GM21717 (cell line): Measurements from ENCODE around the gene KAZN.
A peak's percentile ranks its signal among the peaks of the same experiment; 100 is the strongest.

Experiments
- ATAC-seq: cut with Tn5 transposase; IDR thresholded peaks from one replicate; pipeline ENCODE4 v1.9.1; 2021; ENCODE audit warnings: mild to moderate bottlenecking, moderate library complexity; ENCODE audit not compliant: unreplicated experiment

KAZN gene

DNA sequence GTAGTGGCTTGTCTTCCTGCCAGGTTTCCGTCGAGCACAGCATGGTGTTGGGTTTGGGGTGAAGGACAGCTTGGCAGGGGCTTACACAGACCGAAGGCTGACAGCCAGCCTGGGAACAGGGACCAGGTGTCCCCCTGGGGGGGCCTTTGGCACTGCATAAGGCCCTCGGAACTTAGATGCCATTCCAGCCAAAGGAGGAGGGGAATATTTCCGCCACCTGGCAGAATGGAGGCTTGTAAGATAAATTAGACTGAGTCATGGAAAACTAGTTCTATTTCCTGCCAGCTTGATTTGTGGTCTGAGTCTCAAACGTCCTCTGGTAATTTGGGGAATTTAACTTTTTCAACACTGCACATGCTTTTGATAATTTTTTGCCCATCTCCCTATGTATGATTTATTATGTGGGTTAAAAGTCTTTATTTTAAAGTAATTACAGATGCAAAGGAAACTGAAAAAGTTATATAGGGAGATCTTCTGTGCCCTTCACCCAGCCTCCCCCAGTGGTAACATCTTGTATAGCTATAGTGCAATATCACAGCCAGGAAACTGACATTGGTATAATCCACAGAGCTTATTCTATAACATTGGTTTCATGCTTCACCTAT is 543.6 kb downstream of the KAZN start:
- ATAC-seq: no peak

DNA sequence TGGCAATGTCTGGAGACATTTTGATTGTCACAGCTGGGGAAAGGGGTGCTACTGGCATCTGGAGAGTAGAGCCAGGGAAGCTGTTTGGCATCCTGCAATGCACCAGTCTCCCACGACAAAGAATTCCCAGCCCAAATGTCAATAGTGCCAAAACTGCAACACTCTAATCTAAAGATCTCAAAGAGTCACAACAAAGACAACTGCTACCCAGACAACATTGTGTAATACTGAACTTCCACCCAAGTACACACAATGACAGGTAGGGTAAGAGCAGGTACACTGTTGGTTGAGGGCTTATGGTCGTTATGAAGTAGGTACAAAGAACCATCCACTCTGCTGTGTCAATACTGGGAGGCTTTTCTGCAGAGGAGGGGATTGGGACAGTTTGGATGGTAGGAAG is 546.8 kb downstream of the KAZN start:
- ATAC-seq: no peak

DNA sequence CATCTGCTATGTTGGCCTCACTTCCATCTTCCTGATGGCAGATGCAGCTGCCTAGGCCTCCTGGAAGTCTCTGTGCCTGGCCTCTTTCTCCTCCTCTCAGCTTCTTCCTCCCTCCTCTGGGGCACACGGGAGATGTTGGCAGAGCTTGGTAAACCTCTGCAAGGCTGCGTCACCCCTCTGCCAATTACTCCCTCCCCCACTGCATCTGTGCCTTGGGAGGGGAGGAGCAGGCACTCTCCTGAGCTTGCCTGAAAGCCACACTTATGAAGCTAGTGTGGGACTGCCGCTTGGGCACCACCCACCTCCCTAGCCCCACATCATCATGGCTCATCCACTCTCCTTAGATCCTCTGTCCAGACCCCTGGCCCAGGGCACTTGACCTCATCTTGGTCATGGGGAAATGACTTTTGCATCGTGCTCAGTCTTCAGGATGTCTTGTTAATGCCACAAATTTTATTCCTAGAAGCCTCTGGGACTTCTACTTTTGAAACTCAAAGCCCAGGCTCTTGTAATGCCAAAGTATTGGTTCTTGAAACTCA is 547.7 kb downstream of the KAZN start:
- ATAC-seq: no peak

DNA sequence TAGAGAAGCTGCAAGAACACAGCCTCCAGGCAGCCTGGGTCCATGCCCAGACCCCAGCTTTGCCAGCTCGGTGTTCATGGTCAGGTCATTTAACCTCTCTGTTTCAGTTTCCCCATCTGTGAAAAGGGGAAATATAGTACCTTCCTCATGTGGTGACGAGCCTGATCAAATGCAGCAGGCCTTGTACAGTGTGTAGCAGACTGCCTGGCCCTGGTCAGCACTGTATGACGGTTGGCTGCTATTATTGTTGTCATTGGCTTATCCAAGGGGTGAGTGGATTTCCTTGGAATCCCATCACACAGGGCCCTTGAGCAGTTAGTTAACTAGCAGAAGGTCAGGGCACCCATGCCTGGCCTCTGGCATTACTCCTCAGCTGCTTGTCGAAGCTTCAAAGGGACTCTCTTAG is 548.5 kb downstream of the KAZN start:
- ATAC-seq: no peak

DNA sequence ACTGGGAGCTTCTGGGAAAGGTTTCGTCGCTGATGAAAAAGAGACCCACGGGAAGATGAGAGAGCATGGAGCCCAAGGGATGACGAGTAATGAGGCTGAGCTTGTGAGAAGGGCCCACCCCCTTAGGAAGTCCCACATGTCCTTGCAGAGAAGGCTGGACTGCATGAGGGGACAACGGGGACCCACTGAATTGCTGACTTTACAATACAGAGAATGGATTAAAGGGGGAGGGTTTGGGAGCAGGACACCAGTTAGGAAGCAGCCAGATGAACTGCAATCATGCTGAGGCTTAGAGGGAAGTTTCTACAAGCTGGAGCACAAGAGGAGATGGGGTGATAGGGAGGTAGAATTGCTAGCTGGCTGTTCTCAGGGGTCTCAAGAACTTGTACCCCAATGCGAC is 549.5 kb downstream of the KAZN start:
- ATAC-seq: no peak

DNA sequence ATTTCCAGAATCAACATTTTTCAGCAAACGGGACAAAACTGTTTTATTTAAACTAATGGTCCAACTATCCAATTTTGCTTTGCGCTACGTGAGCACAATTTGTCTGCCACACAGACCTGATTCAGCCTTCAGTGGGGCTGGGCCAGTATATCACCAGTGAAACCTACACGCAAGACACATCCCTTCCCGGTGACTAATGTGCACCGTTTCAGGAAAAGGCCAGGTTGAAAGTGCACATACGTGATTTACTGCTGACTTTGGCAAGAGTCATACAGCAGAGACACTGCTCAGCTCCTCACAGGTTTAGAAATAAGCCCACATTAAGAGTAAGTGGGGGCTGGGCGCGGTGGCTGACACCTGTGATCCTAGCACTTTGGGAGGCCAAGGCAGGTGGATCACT is 550.0 kb downstream of the KAZN start:
- ATAC-seq: no peak

DNA sequence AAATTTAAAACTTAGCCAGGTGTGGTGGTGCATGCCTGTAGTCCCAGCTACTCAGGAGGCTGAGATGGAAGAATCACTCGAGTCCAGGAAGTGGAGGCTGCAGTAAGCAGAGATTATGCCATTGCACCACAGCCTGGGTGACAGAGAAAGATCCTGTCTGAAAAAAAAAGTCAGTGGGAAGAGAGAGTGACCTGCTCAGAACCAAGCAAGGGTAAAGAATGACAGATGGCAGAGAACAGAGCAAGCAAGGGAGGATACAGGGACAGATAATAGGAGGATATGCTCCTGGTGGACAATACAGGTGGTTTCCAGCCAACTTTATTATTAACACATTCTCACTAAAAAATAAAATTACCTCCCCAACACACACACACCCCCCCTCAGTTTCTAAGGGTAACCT is 550.5 kb downstream of the KAZN start:
- ATAC-seq: no peak

DNA sequence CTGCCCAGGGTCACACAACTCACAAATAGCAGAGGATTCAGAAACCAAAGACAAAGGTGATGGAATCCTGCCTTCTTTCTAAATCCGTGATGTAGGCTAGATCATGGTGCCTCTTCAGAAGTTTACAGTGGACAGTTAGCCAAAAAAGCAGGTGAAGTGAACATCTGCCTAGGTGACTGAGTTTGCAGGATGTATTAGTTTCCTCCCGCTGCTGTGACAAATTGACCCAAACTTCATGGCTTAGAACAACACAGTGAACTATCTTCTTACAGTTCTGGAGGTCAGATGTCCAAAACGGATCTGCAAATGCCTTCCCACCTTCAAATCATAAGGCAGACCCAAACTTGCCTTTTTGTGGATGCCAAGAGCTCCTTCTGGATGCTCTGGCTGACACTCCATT is 551.9 kb downstream of the KAZN start:
- ATAC-seq: no peak

DNA sequence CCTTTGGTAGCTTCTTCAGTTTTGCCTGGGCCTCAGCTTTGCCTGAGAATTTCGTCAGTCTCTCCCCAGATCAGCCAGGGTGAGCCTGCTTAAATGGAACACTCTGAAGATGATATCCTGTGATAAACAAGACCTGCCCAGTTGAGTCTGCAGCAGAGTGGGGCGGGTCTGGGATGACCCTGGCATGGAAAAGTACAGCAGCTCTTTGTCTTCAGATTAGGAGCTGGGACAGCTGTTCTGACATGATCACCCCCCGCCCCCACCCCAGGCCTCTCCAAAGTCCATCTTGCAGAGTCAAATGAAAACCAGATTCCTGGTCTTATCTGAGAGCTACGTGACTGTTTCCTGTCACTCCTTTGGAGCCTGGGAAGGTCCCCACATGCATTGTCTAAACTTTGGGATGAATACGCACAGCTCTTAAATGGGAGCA is 552.9 kb downstream of the KAZN start:
- ATAC-seq: no peak

DNA sequence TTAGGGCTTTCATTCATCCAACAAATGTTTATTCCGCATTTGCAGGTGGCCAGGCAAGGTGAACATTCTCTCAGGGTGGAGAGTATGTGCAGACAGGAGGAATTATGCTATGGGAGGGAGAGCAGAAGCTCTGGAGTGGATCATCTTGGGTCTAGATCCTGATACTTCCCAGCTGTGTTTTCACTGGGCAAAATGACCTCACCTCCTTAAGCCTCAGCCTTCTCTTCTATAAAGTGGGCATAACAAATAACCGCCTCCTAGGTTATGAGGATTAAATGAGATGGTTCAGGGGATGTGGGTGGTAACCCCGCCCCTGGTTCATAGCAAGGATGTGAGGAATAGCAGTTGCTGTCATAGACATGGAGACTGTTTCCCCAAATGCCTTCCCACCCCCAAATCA is 553.4 kb downstream of the KAZN start:
- no peak for ATAC-seq

DNA sequence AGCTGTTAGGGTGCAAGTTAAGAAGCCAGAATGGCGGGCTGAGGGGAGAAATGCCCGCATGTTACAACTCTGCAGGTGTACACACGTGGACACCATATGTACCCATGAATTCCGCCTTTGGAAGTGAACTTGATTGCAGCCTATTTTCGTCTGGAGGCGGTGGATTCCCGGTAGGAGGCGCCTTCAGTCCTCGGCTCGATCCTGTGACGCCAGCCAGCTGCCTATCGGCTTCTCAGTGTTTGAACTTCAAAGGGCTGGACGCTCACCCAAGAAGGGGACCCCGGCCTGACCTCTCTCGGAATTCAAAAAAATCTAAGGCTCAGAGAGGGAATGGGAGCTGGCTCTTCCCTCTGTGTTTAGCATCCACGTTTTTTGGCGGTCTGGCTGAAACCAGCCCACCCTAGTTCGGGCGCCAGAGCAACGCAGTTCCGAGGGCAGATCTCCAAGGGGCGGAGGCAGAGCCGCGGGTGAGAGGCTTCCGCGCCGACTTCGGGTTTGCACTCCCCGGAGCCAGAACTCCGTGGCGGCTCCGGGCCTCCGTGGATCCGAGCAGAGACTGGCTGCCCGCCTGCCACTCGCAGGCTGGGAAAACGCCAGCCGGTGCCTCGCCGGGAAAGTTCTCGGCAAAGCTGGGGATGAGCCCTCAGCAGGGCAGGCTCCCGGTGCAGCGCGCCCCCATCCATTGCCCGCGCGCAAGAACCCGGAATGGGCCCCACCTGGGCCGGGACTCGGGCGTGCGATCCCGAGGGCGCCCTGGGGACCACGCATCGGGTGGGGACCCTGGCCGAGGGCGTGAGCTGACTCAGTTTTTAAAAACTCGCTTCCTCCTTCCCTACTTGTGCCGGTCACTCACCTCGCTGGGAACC is 554.1 kb downstream of the KAZN start:
- ATAC-seq: no peak

DNA sequence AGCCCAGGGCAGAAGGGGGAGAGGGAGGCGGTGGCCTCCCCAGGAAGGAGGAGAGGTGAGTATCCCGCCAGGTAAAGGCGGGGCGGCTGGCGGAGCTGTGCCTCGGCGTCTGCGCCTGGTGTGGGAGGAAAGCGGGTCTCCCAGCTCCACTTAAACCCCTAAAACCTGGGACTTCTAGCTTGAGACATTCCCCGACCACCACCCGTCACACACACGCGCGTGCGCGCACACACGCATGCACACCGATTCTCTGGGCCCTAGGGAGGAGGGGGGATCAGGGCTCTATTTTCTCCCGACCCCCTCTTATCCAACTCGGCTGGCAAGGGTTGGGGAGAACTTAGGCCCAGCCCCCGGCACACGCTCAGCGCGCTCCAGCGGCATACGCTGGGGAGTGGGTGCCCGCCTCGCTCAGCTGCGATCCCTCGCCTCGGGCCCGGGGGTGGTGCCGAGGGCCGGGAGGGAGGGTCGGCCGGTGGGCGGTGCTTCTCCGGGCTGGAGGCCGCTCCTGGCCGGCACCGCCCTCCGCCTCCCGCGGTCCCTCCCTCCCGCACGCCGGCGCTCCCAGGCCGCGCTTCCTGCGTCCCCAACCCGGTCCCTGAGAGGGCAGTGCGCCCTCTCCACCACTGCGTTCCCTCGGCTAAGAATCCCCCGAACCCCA is 554.8 kb downstream of the KAZN start, which contains the start of gene TMEM51:
TSS of gene TMEM51 (plus strand) at position 564 of the 658 bp plus-strand sequence. CDS start 61,341 bp downstream, outside the sequence.
- no peak for ATAC-seq

DNA sequence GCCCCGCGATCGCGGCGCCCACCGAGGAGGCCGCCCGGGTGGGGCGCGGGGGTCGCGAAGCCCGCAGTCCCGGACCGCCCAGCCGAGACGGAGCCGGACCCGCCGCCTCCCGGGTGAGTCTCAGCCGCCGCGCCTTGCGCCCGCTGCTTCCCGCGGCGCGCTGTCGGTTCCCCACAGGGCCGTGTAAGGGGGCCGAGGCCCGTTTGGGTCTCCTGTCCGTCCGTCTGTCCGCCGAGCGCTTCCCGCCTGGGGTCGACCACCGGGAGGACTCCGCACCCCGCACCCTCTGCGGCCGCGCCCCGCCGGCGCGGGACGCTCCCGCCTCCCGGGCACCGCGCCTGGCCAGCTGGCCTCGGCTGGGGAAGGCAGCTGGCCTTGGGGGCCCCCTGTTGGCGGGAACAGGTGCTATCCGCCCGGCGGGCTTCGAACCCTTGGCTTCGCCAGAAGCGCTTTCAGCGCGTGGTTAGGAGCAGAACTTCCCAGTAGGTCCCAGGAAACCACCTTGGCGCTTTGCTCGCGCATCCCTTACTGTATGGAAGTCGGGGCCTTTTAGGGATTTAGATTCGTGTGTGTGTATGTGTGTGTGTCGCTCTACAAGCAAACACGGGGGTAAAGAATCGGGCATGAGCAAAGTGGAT is 555.5 kb downstream of the KAZN start:
- no peak for ATAC-seq

DNA sequence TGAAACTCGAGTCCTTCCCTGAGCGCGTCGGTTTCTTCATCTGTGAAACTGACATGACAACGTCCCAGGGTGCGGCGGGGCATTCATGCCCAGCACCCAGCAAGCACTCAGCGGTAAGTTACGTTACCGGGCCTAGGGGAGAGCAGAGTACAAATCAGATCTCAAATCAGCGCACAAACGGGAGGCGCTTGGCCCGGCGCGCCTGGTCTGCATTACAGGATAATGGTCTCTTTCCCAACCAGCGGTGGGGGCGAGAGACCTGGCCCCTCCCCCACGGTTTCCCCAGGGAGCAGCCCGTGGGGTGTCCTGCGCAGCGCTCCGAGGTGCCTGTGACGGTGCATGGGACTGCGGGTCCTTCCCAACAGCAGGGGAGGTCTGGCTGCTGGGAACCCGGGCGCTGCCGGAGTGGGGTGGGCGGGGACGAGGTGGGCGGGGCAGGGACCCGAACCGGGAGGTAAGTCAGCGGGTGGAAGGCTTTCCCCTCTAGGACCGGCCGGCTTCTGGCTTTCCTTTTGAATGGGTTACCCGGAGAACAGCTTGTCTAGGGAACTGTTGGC is 556.1 kb downstream of the KAZN start:
- ATAC-seq: no peak

DNA sequence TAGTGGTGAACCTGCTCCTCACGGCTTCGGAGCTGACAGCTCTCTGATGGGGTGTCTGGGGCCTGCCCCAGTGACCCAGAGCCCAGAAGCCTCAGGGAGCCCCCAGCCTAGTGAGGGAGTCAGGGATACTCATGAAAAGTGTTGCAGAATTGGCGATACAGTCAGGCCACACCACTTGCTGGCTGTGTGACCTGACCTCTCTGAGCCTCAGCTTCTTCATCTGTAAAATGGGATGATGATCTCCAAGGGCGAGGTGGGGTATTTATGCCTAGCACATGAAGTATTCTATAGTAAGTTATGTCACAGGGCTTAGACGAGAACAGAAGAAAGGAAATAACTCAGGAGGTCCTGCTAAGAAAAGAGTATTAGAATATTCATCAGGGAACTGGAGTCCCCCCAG is 556.7 kb downstream of the KAZN start:
- no peak for ATAC-seq

DNA sequence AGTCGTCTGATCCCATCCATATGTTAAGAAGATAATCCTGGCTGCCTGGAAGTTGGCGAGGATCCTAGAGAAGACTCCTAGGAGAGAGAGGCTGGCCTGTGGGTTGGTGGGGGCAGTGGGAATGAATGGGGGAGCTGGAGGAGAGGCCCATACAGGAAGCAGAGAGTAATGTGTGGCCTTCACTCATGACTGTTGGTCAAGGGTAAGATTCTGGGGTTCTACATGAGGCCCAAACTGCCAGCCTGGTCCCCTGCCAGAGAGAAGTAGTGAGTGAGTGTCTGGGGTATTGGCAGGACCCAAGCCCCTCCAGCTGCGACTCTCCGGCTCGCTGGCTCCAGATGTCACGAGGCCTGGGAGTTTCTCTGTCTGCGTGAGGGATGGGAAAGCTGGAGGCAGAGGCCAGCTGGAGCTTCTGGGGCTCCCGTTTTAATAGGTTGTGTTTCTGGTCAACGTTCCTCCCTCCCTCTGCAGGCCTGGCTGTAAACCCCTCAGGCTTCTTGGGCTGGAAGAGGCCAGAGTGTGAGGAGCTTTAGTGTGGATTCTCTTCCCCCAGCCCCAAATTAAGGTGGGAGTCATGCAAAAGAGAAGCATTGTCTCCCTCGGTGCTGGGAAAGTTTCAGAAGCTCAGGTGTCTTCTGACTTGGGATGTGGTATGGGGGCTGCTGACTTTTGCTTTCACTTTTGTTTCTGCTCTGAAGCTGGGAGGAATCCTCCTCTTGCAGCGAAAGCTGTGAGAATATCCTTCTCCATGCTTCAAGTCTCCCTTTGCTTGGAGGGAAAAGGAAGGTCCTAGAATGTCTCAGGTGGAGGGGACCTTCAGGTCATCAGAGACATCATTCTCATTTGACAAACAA is 557.6 kb downstream of the KAZN start:
- peak; percentile 56 for ATAC-seq

DNA sequence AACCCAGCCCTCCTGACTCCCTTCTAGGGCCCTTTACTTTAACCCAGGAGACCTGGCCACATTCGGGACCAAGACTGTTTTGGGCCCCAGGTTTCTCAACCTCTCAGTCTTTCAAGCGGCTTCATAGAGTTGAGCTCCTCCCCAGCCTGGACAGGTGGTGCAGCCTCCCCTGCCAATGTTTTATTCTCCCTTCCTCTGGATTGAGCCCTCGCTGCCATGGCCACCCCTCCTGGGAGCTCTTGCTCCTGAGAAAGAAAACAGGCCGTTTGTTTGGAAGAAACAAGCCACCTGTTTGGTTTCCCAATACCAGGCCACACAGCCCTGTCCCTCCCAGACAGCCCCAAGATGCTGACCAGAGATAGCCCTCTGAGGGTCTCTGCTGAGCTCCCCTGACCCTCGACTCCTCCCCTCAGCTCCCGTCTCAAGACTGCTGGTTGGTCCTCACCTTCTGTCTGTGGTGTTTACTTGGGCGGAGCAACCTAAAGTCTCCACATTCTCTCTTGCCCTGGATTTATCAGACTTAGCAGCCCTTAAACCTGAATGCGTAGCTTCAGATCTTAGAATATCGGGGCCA is 558.4 kb downstream of the KAZN start:
- no peak for ATAC-seq

DNA sequence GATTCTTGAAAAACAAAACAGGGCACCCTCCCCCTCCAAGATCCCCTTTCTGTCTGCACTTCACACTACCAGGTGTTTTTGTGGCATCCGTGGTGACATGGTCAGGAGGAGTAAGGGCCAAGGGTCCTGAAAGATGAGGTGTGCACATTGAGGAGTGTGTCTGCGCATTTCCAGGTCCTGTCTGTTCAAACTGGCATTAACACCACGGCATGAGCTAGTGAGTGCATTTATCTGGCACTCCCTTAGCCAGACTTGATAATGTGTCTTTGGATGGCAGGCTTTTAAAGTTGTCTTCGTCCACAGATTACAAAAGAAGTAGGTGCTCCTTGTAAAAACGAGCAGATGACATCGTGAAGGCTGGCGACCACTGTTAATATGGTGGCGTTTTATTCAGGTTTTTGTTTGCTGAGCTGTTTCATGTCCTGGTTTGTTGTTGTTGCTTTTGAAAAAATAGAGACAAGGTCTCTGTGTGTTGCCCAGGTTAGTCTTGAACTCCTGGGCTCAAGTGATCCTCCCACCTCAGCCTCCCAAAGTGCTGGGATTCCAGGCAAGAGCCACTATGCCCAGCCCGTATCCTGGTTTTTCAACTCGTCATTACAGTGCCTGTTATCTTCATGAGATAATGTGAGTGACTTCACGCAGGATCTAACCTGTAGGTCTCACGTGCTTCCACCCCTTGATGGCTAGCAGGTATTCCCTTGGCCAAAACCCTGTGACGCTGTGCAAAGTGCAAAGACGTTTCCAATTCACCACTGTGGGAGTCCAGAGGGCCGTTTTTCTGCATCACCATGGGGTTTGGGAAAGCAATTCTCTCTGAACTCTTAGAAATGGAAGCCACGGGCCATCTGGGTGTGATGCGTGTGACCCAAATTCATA is 559.3 kb downstream of the KAZN start:
- ATAC-seq: no peak
